Esophagus squamous epithelium (tissue), 4 donors: ENCODE measurements around the gene SLC52A3.

Experiments used
- POLR2A ChIP-seq, 4 donors: fragments of 450-650 bp; IDR thresholded peaks; one replicate each; pipeline ENCODE4 v1.6.1; 2017; ENCODE audit warnings: antibody characterized with exemption in 4 of 4, mild to moderate bottlenecking in 4 of 4, moderate library complexity in 3 of 4
- TF ChIP-seq, protein P1 (sequence below), 6 experiments: fragments of 450-650 bp in 4 of 6; fragments of 200-600 bp in 2 of 6; sonication (generic) in 2 of 6; IDR thresholded peaks; one replicate each; pipeline ENCODE4 v1.5.1; 2016 to 2019; ENCODE audit warnings: antibody characterized with exemption in 6 of 6, mild to moderate bottlenecking in 4 of 6, moderate library complexity in 4 of 6

DNA sequence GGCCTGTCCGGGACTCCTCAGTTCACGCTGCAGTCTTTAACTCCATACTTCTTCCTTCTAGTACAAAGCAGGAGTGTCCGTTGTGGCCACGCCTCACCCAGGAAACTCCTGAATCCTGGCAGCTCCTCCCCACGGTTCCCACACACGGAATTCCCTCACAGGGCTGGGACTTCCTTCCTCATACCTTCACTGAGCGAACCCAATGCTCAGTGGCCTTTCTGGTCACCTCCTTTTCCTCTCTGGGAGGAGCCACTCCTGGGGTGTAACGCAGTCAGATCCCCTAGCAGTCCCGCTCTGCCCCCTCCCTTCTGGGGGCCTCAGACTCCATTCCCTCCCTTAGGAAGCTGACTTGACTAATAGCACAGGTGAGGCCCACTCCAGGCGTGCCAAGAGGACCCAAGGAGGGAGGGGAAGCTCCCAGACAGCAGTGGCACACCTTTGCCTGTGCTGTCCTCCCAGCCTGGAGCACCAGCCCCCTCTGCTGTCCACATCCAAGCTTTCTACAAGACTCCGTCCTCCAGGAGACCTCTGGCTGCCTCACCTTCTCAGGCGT lies at the start of gene SLC52A3:
- TF ChIP-seq, protein P1, sequence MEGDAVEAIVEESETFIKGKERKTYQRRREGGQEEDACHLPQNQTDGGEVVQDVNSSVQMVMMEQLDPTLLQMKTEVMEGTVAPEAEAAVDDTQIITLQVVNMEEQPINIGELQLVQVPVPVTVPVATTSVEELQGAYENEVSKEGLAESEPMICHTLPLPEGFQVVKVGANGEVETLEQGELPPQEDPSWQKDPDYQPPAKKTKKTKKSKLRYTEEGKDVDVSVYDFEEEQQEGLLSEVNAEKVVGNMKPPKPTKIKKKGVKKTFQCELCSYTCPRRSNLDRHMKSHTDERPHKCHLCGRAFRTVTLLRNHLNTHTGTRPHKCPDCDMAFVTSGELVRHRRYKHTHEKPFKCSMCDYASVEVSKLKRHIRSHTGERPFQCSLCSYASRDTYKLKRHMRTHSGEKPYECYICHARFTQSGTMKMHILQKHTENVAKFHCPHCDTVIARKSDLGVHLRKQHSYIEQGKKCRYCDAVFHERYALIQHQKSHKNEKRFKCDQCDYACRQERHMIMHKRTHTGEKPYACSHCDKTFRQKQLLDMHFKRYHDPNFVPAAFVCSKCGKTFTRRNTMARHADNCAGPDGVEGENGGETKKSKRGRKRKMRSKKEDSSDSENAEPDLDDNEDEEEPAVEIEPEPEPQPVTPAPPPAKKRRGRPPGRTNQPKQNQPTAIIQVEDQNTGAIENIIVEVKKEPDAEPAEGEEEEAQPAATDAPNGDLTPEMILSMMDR (IDR thresholded peaks at IDR 0.05), result peak in 5 of 6 experiments; percentile 24 to 59 (median 48)
- TF ChIP-seq POLR2A (IDR thresholded peaks at IDR 0.05), result no peak
